Muscle of arm (tissue), 14 donors: ENCODE measurements around the gene GSS. TPM values are rescaled to one million over a fixed set of nuclear protein-coding genes. Genes with fewer than 3 reads are reported as not detected.
A peak's percentile ranks its signal among the peaks of the same experiment; 100 is the strongest.

Source experiments
- DNase-seq: peaks from one replicate; pipeline ENCODE4 v3.0.0-alpha.2; 2013
- long read RNA-seq, 11 donors: transcript quantifications; one replicate each; lab custom pipeline, GENCODE V29; 2026
- polyA plus RNA-seq, 12 donors: library from polyadenylated mRNA; unstranded; fragments of 120-200 nt; gene quantifications; one replicate each; pipeline ENCODE4 v1.2.1, GENCODE V29; 2013; ENCODE audit not compliant: insufficient read length in 12 of 12

Gene GSS
- 10 to 100 TPM in 11 of 12 donors, not detected in 1; 22.6 to 38.8 (median 28.8) TPM for polyA plus RNA-seq
- long read RNA-seq, donor 1, partial matches to known transcripts = 6 of 10 reads
- long read RNA-seq, donor 1, other reads (novel, unspliced or antisense) = 0 of 10 reads
- long read RNA-seq, donor 2, transcript GSS-201 (13 exons, 1,919 nt) = major isoform, 5 of 17 reads
- long read RNA-seq, donor 2, partial matches to known transcripts = 11 of 17 reads
- long read RNA-seq, donor 2, other reads (novel, unspliced or antisense) = 0 of 17 reads
- long read RNA-seq, donor 3, partial matches to known transcripts = 0 of 1 reads
- long read RNA-seq, donor 3, other reads (novel, unspliced or antisense) = 0 of 1 reads
- long read RNA-seq, donor 4 = 0 reads
- long read RNA-seq, donor 5, transcript GSS-201 (13 exons, 1,919 nt) = major isoform, 6 of 63 reads
- long read RNA-seq, donor 5, partial matches to known transcripts = 53 of 63 reads
- long read RNA-seq, donor 5, other reads (novel, unspliced or antisense) = 0 of 63 reads
- long read RNA-seq, donor 6, partial matches to known transcripts = 0 of 1 reads
- long read RNA-seq, donor 6, other reads (novel, unspliced or antisense) = 0 of 1 reads
- long read RNA-seq, donor 7, partial matches to known transcripts = 0 of 4 reads
- long read RNA-seq, donor 7, other reads (novel, unspliced or antisense) = 0 of 4 reads
- long read RNA-seq, donor 8, transcript GSS-201 (13 exons, 1,919 nt) = major isoform, 5 of 7 reads
- long read RNA-seq, donor 8, partial matches to known transcripts = 0 of 7 reads
- long read RNA-seq, donor 8, other reads (novel, unspliced or antisense) = 0 of 7 reads
- long read RNA-seq, donor 9, partial matches to known transcripts = 0 of 4 reads
- long read RNA-seq, donor 9, other reads (novel, unspliced or antisense) = 0 of 4 reads
- long read RNA-seq, donor 10, partial matches to known transcripts = 7 of 14 reads
- long read RNA-seq, donor 10, other reads (novel, unspliced or antisense) = 0 of 14 reads
- long read RNA-seq, donor 11, partial matches to known transcripts = 0 of 4 reads
- long read RNA-seq, donor 11, other reads (novel, unspliced or antisense) = 0 of 4 reads

DNA sequence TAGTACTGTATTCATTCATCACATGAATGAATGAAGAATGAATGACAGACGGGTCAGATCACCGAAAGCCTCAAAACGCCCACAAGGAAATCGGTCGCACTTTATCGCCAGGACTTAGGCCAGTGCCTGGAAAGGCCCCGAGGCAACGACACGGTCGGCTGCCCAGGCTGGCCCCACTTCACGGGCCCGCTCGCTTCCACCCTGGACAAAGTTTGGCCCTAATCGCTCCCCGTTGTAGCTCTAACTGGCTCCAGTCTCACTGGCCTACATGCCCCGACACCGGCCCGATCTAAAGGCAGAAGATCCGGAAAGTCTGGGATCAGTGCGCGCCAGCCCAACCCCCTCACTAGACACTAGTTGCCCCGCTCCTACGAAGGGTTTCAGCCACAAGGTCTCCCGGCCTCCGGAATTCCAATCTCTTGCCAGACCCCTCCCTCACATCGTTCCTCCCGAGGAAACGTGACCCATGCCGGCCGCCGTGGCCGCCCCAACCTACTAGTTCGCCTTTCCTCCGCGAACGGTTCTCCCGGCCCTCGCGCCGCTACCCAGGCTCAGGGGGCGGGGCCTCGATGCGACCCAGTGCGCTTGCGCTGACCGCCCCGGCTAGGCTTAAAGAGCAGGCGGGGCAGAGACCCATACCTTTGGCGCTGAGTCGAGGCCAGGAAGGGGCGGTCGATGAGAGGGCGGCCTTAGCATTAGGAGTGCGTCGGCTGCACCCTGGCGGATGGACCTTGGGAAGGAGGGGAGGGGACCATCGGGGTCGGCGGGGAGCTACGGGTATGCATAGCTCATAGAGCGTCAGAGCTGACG is at the start of gene GSS, which contains the start of gene MYH7B:
GSS (minus strand) TSS at position 576 of the 810 bp plus-strand sequence. CDS start 3,954 bp downstream, outside the sequence.
MYH7B (plus strand) TSS at position 638 of the 810 bp plus-strand sequence. CDS start 22,138 bp downstream, outside the sequence.
- peak; percentile 99 for DNase-seq

DNA sequence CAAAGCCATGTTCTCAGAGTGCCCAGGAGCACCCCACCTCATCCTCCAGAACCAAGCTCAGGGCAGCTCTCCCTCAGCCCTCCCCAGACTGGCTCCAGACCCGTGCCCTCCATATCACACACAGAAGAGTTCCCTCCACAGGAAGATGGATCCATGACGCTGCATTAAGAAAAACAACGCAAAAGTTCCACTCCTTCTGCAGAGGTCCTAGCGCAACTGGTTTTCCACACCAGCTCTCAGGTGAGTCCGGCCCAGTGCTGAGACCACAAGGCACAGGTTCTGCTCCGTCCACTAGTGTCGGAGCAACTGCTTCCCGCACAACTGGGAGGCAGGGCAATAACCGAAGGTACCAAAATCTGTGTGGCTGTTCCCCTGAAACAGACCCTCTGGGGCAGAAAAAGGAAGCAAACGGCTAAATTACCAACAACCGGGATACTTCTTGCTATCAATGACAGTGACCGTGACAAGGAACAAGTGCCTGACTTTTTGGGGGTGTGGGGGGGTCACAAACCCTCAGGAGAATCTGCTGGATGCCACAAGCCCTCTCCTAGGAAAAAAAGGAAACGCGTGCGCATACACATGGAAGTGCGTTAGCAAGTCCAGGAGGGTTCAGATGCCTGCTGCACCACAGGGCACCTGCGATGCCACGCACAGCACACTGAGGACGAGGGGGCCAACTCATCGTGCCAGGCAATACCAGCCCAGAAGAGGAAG is 49.3 kb upstream of the GSS start:
- no peak for DNase-seq

DNA sequence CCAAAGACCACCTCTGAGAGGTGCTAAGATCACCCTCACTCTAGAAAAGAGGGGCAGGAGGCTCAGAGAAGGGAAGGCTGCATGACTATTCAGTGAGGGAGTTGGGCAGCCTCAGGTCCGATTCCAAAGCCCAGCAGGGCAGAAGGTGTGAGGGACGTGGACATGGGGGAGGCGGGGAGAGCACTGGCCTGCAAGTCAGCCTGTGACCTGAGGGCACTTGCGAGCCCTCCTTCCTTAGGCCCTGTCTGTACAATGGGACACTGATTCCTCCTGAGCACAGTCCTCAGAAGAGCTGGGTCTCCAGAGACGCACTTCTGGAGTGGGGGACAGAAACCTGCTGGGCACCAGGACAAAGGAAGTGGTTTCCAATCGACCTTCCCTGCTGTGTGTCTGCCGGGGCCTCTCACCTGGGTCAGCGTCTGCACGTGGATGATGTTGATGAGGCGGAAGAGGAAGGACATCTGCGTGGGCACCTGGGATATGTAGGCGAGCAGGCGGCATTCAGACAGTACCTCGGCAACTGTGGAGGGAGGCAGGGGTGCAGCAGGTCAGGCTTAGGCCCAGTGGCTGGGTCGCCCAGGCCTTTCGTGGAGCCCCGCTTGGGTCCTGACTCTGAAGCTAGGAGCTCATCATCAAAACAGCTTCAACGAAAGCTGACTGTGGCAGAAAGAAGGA is 48.6 kb upstream of the GSS start:
- no peak for DNase-seq

DNA sequence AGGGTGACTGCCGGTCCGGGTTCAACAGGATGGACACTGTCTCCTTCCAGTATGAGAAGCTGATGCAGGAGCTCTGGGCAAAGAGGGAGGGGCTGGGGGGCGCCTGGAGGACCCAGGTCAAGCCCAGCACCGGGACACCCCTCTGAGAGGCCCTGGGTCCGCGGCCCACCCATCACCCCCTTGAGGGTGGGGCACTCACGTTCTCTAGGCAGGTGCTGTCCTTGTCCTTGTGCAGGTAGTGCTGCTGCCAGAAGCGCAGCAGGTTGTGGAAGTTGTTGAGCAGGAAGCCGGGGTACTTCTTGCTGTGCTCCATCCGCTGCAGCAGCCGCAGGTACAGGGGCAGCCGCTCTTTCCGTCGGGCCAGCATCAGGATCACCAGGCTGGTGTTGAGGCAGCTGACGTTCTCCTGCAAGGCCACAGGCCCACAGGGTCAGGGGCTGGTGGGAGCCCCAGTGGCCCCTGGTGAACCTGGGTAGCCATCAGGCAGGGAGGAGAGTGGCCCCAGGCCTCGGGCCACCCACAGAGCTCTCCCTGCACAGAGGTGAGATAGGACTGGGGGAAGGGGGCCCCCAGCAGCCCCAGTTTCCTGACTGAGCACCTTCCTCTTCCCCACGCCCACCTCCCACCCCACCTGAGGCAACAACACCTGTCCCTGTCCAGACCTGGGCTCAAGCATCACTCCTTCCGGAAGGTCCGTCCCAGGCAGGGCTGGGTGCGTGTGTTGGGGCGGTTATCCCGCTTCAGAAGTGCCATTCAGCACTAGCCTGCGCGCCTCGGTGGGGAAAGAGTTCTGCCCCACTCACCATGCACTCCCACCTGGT is 47.8 kb upstream of the GSS start:
- no peak for DNase-seq

DNA sequence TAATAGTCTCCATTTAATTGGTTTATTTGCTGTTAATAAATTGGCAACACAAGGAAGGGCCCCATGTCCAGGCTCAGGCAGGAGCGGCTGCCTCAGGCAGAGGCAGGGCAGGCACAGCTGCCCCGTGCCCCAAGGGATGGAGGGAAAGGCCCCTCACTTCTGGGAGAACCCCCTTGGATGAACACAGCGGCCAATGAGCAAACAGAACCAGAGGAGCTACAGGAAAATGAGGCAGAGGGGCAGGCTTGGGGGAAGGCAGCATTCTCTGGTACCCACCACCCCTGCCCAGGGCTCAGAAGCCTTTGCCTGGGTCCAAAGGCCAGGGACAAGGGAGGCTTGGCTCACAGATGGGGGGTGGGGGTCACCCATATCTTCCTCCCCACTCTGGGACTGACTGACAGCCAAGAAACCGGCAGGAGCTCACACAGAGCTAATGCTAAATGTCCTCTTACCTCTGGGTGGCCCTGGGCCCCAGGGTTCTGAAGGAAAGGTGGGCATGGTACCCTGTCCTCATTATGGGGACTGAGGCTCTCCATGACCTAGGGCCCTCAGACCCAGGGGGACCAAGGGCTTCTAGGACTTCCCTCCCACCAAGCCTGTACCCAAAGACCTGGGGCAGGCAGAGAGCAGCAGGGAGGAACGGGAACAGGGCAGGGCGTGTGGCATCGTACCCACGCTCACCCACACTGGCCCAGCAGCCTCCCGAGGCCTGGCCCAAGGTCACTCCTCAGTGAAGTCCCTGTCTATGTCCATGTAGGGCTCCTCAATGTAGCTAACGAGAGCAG is 47.0 kb upstream of the GSS start:
- no peak for DNase-seq

DNA sequence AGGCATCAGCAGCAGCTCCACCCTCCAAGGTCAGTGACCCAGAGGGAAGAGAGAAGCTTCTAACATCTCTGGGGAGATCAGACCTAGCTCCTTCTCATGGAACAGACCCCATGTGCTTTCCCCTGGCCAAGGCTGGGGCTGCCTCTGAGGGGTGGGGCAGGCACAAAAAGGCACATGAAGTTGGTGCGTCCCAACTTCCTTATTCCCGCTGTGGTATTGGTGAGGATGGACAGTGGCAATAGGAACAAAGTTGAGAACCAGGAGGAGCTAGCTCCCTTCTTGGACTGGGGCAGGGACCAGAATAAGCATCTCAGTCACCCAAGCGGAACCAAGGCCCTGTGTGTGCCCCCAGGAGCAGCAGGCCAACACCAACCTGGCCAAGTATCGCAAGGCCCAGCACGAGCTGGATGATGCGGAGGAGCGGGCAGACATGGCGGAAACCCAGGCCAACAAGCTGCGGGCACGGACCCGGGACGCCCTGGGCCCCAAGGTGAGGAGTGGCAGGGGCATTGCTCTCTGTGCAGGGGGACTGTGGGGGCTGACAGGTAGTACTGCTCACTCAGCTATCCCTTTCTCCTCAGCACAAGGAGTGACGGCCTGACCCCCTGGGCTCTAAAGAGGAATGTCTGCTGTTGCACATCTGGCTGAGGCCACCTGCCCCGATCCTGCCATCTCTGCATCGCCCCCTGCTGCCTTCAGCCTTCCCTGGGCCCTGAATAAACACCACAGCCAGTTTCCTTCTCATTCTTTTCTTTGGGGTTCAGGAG is 46.2 kb upstream of the GSS start:
- DNase-seq = no peak

DNA sequence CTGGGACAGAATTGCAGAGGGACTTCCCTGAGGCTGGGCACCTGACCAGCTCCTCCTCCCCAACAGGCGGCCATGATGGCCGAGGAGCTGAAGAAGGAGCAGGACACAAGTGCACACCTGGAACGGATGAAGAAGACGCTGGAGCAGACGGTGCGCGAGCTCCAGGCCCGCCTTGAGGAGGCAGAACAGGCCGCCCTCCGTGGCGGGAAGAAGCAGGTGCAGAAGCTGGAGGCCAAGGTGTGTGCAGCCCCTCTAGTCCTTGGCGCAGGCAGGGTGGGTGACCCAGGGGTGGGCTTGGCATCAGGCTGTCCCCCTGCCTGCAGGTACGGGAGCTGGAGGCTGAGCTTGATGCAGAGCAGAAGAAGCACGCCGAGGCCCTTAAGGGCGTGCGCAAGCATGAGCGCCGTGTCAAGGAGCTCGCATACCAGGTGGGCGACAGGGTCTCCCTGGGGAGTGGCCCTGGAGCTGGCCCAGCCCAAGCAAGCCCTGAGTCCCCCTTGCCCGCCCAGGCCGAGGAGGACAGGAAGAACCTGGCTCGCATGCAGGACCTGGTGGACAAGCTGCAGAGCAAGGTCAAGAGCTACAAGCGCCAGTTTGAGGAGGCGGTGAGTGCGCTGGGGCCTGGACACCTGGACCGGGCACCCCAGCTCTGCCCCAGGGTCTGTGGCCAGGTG is 45.5 kb upstream of the GSS start:
- DNase-seq = no peak

DNA sequence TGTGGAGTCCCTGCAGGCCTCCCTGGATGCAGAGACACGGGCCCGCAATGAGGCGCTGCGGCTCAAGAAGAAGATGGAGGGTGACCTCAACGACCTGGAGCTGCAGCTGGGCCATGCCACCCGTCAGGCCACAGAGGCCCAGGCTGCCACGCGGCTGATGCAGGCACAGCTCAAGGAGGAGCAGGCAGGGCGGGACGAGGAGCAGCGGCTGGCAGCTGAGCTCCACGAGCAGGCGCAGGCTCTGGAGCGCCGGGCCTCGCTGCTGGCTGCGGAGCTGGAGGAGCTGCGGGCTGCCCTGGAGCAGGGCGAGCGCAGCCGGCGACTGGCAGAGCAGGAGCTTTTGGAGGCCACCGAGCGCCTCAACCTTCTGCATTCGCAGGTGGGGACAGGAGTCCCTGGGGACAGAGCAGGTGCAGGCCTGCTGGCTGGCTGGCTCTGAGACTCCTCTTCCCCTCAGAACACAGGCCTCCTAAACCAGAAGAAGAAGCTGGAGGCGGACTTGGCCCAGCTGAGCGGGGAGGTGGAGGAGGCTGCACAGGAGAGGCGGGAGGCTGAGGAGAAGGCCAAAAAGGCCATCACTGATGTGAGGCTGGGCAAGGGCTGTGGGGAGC is 44.8 kb upstream of the GSS start:
- no peak for DNase-seq

DNA sequence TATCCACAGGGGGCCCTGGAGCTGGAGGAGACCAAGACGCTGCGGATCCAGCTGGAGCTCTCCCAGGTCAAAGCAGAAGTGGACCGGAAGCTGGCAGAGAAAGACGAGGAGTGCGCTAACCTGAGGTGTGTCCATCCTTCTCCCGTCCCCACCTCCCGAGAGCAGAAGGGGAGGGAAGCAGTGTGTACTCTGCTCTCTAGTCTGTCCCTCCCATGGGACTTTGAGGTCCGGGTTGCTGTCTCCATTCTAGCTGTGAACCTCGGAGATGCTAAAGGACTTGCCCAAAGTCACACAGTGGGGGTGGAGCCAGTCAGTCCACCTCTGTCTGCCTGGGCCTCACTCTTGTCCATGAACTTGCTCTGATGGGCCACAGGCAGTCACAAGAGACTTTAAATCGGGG is 44.2 kb upstream of the GSS start:
- DNase-seq = no peak

DNA sequence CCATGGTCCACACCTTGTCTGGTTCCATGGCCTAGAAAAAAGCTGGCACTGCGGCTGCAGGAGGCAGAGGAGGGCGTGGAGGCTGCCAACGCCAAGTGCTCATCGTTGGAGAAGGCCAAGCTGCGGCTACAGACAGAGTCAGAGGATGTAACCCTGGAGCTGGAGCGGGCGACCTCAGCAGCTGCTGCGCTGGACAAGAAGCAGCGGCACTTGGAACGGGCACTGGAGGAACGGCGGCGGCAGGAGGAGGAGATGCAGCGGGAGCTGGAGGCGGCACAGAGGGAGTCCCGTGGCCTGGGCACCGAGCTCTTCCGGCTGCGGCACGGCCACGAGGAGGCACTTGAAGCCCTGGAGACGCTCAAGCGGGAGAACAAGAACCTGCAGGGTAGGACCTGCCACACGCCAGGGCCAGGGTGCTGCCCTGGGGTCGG is 43.4 kb upstream of the GSS start:
- DNase-seq = no peak

DNA sequence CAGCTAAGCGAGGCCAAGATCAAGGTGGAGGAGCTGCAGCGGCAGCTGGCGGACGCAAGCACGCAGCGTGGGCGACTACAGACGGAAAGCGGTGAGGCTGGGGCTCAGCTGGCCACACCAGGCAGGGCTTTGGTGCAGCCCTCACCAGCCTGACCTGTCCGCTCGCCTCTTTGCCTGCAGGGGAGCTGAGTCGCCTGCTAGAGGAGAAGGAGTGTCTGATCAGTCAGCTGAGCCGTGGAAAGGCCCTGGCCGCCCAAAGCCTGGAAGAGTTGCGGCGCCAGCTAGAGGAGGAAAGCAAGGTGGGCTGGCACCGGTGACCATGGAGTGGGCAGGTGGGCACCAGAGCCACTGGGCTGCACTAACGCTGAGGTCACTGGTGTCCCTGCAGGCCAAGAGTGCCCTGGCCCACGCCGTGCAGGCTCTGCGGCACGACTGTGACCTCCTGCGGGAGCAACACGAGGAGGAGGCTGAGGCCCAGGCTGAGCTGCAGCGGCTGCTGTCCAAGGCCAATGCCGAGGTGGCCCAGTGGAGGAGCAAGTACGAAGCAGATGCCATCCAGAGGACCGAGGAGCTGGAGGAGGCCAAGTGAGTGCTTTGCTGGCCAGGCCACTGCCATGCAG is 42.8 kb upstream of the GSS start:
- DNase-seq = no peak

DNA sequence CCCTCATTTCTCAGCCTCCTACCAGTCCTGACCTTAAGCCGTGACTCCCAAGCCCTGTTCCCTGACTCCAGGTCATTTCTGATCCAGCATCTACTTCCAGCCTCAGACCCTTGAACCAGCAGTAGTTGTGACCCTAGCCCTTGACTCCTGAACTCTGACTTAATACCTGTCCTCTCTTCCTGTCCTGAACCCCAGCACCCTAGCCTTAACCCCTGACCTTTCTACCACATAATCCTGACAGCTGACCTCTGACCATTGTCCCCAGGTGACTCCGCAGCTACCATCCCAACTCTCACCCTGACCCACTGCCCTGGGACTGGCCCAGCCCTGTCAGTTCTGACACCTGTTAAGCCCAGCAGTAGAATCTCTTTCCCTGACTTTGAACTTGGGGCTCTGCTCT is 42.2 kb upstream of the GSS start:
- DNase-seq = no peak

DNA sequence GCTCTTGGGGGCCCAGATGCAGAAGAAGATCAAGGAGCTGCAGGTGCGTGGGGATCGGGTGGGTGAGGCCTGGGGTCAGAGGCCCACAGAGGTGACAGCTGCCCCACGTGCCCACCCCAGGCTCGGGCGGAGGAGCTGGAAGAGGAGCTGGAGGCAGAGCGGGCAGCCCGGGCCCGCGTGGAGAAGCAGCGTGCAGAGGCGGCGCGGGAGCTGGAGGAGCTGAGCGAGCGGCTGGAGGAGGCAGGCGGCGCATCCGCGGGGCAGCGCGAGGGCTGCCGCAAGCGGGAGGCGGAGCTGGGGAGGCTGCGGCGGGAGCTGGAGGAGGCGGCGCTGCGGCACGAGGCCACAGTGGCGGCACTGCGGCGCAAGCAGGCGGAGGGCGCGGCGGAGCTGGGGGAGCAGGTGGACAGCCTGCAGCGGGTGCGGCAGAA is 41.5 kb upstream of the GSS start:
- DNase-seq = peak; percentile 40

DNA sequence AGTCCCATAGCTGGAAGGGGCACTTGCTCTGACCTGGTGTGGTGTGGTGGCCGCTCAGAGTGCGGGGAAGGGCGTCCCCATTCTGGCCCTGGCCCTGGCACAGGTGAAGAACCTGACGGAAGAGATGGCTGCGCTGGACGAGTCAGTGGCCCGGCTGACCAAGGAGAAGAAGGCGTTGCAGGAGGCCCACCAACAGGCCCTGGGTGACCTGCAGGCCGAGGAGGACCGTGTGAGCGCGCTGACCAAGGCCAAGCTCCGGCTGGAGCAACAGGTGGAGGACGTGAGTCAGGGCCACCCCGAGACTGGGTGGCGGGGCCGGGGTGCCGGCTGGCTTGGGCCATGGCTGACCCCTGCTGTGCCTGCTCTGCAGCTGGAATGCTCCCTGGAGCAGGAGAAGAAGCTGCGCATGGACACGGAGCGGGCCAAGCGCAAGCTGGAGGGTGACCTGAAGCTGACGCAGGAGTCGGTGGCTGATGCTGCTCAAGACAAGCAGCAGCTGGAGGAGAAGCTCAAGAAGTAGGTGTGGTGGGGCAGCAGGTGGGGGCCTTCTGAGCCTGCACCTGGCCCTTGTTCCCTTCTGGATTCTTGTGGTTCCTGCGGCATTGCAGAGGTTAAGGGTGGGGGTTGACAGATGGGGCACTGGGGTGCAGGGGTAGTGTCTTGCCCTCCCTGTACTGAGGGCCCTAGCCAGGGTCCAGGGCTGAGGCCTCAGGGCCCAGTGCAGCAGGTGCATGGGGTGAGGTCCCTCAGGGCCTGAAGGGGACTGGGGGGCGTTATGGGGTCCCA is 40.8 kb upstream of the GSS start:
- DNase-seq = no peak

DNA sequence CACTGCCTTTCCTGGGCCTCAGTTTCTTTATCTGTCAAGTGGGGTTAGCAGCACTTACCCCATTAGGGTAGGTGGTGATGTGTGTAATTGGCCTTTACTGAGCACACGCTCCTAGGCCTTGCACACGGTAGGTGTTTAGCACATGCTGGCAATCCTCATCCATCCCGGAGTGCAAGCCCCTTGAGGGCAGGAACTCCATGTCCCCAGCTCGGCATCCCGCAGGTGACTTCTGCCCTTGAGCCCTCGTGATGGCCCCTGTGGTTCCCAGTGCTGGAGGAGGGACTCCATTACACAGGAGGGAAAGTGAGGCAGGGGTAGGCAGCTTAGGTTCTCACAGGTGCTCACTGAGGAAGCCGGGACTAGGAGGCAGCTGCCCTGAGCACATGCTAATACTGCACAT is 40.1 kb upstream of the GSS start:
- DNase-seq = no peak
